GM04504 (cell line): Measurements from ENCODE around the gene MYO5B.

ENCODE experiments used
- DNase-seq: peaks from one replicate; pipeline ENCODE4 v3.0.0-alpha.2; 2012; ENCODE audit warnings: low read depth

MYO5B gene

GRCh38 chr18:50188652-50189051 is 6.3 kb downstream of the MYO5B start:
- no peak for DNase-seq

DNA sequence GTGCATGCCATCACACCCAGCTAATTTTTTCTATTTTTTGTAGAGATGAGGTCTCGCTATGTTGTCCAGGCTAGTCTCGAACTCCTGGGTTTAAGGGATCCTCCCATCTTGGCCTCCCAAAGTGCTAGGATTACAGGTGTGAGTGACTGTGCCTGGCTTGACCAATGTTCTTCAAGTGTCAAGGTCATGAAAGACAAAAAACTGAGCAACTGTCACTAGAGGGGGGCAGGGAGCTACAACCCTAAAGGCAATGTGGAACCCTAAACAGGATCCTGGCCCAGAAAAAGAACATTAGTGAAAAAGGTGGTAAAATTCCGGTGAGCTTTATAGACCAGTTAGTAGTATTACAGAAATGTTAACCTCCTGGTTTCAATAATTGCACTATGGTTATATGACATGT is 7.3 kb downstream of the MYO5B start:
- DNase-seq, result no peak

DNA sequence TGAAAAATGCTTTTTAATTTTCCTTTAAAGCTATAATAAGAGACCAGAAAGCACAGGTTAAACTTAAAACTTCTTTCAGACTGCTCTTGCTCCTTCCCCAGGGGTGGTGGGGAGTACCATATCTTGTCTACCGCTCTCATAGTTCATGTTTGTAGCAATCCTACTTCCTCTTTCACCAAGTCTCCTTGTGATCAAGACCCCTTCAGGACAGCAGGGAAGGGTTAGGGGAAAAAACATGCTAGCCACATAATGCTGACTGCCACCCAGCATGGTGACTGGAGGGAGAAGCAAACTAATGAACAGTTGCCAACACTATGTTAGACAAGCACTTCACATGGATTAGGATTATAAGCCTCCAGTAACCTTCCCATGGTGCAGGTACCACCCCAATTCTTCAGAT is 8.6 kb downstream of the MYO5B start:
- no peak for DNase-seq

GRCh38 chr18:50183556-50183955 is 11.4 kb downstream of the MYO5B start:
- no peak for DNase-seq

DNA sequence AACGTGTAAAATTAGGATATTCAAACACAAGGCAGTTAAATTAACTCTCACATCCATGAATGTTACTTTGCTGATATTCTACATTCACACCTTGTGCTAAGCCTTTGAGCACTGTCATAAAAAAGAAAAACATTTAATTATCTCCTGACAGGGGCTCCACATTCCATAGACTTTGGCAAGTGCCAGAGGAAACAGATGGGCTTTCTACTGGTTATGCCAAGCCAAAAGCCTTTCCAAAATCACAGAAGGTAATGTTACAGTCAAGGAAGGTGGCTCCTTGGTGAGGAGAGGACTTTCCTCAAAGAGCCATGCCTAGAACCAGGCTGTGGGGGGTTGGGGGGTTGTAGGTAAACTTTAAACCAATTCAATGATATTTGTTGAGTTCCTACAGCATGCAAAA is 12.4 kb downstream of the MYO5B start:
- DNase-seq, result no peak

DNA sequence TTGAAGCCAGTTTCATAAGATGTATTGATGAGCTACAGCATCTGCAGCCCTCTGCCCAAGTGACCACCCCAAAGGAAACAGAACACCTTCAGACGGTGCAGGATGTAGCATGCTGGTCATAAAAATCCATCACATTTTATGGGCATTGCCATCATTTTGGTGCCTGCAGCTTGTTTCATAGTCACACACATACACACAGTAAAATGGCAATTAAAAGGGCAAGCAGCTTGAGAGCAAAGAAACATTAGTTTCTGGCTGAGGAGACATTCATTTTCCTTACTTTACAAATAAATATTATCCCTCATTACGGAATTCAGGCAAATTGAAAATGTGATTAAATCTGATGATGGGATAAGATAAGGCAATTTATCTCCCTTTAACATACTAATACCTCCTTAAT is 13.4 kb downstream of the MYO5B start:
- DNase-seq, result no peak

DNA sequence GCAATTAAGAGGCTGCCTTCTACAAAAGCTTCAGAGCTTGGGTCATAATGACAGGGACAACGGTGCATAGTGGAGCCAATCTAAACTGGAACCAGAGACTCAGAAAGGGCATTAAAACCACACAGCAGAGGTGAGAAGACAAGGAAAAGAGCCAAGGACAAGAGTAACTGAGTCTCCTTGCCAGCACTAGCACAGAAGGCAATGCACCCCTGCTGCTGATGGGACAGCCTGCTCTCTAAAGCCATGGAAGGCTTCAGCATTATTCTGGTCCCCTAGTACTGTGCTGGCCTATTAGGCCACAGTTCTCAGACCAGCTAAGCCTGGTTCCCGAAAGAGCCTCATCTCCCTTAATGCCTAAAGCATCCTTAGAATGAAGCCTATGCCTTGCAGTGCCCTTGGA is 15.5 kb downstream of the MYO5B start:
- DNase-seq, result no peak

GRCh38 chr18:50177294-50177992 is 17.5 kb downstream of the MYO5B start:
- no peak for DNase-seq

GRCh38 chr18:50172367-50172766 is 22.6 kb downstream of the MYO5B start:
- DNase-seq, result no peak

DNA sequence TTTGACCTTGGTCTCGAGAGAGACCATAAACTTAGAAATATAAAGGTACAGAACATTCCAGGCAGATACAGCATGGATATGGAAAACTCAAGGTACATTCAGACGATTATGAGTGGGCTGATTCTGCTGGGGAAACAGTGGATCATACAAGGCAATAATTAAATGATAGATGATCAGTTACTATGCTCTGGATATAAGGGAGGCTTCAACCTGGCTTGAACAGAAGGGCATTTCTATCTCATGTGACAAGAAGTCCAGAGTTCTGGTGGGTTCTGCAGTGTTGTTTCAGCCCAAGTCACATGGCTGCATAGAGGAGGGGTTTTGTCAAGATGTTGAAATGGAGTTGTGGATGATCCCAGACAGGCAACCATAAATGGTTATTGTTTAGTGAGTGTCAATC is 23.5 kb downstream of the MYO5B start:
- DNase-seq, result no peak

DNA sequence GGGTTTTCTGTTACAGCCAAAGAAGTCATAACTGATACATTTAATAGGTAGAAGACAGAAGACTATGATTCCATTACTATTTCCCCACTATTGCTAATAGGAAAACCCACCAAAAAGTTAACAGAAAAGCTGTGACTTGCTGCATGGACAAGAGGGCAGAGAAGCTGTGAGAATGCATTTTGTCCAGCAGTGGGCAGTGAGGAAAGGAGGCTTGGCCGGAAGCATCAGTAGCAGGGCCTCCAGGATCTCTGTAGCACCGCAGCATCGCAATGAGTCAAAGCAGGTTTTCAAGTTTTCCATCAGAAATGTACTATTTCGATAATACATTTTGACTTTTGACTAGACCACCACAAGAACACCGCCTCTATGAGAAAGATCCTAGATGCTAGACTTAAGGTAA is 24.9 kb downstream of the MYO5B start:
- no peak for DNase-seq

- DNase-seq, result no peak
Observed at GRCh38 chr18:50169149-50169548, 25.8 kb downstream of the MYO5B start.

GRCh38 chr18:50167966-50168365 is 27.0 kb downstream of the MYO5B start:
- no peak for DNase-seq

- no peak for DNase-seq
Observed at GRCh38 chr18:50166901-50167300, 28.0 kb downstream of the MYO5B start.

GRCh38 chr18:50163505-50163904 is 31.4 kb downstream of the MYO5B start:
- DNase-seq, result no peak

DNA sequence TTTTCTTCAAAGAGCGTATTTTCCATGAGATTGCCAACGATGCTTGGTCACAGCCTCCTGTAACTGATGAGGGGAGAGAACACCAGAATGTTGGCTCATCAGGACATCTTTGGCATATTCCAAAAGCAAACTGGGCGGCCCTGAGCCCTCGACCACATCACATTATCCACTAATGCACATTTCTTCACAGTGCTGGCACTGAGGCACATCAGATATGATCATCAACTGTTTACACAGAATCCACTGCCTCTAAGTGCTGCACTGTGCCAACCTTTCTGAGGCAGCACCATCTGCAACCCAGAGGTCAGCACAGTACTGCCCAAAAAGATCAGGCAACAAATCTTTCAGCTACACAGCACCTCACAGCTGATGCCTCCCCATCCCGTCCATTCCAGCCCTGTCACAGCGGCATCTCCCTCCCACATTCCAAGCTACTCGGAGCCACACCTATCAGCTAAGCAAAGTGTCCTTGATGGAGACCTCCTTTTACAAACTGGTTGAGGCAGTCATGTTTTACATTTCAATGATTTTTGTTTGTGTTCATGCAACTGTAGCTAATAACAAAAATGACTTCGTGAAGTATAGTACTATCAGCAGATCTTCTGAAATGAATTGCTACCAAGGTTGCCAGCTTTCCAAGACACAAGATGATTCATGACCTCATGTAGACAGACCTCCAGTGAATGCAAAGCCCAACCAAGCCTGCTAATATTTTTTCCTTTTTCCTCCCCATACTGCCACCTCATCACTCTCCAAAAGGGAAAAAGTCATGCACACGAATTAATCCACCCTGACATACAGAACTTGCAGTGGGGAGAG is 32.3 kb downstream of the MYO5B start:
- DNase-seq, result no peak

DNA sequence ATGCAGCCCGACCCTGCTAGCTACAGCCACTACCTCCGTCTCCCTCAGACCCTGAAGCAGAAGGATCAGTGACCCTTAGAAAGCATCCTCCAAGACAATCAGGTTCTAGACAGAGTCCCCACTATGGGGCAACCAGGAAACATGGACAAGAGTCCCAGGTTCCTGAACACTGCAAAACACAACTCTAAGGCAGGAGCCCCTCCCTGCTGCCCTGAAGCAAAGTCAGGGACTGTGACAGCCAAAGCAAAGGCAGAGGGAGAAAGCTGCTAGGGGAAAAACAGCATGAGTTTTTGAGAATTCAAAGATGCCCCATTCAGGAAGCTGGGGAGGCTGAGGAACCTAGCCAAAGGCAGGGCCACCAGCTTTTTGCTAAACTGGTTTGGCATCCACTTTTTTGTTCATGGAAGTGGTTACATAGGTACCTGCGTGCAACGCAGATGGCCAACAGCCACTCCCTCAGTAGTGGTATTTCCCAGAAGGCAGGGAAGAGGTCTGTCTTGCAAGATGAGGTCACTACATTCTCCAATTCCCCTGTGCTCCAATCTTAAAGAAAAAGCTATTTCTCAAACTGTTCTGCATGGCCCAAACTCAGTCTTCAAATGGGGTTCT is 33.2 kb downstream of the MYO5B start:
- no peak for DNase-seq

DNA sequence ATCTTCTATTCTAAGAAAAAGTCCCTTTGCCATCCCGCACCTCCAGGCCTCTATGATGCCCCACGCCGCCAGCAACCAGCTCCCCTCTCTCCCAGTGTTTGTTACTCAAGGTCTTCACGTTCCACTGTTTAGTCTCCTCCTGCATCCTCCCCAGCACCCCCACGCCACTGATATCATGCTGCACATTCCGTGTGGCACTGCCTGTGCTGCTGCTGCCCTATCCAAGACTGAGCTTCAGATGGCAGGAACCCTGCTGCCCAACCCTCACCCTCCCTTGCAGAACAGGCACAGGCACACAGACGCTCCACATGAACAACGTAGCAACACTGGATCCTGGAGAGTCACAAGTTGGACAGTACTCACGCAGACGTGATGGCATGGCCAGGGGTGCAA is 35.3 kb downstream of the MYO5B start:
- no peak for DNase-seq

GRCh38 chr18:50158866-50159653 is 35.9 kb downstream of the MYO5B start:
- no peak for DNase-seq

DNA sequence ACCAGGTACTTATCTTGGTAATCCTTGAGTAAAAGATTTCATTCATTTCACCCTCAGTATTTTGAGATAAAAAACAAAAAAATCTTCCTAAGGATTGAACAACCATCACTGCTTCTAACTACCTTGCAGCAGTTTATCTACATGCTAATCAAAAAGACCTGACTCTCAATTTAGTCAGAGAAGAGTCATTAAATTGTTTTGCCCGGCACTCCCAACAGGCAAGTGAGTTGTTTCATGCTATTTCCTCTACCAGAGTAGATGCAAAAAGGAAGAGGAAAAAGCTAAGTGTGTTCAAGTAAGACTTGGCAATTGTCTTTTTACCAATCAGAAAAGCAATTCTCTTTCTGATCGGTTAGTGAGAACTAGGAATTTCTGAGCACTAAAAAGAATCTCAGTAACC is 39.5 kb downstream of the MYO5B start:
- DNase-seq, result no peak

GRCh38 chr18:50154420-50154819 is 40.5 kb downstream of the MYO5B start:
- no peak for DNase-seq

- no peak for DNase-seq
Observed at GRCh38 chr18:50152900-50153299, 42.0 kb downstream of the MYO5B start.

GRCh38 chr18:50151926-50152325 is 43.0 kb downstream of the MYO5B start:
- no peak for DNase-seq
